H9 (cell line): ENCODE measurements around the gene EEF1E1. TPM values are rescaled to one million over a fixed set of nuclear protein-coding genes. Genes with fewer than 3 reads are reported as not detected.

Source experiments
- DNase-seq: peaks from one replicate; pipeline ENCODE4 v3.0.0-alpha.2; 2017
- H2AFZ ChIP-seq: one replicate; pipeline ENCODE4 v1.6.1; 2013; ENCODE audit warnings: mild to moderate bottlenecking, low read length, control low read depth, moderate library complexity
- H2AK5ac ChIP-seq: 2 replicates; pipeline ENCODE4 v1.6.1; 2013; ENCODE audit warnings: low read length, control low read depth, mixed read lengths; ENCODE audit not compliant: insufficient read length
- H2BK120ac ChIP-seq: one replicate; pipeline ENCODE4 v1.6.1; 2013; ENCODE audit warnings: low read depth, mild to moderate bottlenecking, low read length, control low read depth, inconsistent platforms; ENCODE audit not compliant: poor library complexity, severe bottlenecking
- H2BK12ac ChIP-seq: 2 replicates; pipeline ENCODE4 v1.6.1; 2013; ENCODE audit warnings: low read length, control low read depth, mixed read lengths, low read depth; ENCODE audit not compliant: insufficient read length
- H2BK15ac ChIP-seq: 2 replicates; pipeline ENCODE4 v1.6.1; 2013; ENCODE audit warnings: low read depth, low read length, control low read depth
- H2BK20ac ChIP-seq: one replicate; pipeline ENCODE4 v1.6.1; 2013; ENCODE audit warnings: low read depth, mild to moderate bottlenecking, low read length, control low read depth, inconsistent platforms; ENCODE audit not compliant: poor library complexity, severe bottlenecking
- H2BK5ac ChIP-seq: 2 replicates; pipeline ENCODE4 v1.6.1; 2013; ENCODE audit warnings: low read length, control low read depth, mixed read lengths; ENCODE audit not compliant: insufficient read length
- H3K14ac ChIP-seq: 2 replicates; pipeline ENCODE4 v1.6.1; 2013; ENCODE audit warnings: low read length, control low read depth; ENCODE audit not compliant: insufficient read depth
- H3K18ac ChIP-seq: 2 replicates; pipeline ENCODE4 v1.6.1; 2013; ENCODE audit warnings: low read depth, mild to moderate bottlenecking, mixed read lengths, low read length, control low read depth; ENCODE audit not compliant: insufficient read length
- H3K23ac ChIP-seq: 2 replicates; pipeline ENCODE4 v1.6.1; 2013; ENCODE audit warnings: low read length, control low read depth, mixed read lengths, low read depth; ENCODE audit not compliant: insufficient read length
- H3K23me2 ChIP-seq: 2 replicates; pipeline ENCODE4 v1.6.1; 2013; ENCODE audit warnings: low read depth, mild to moderate bottlenecking, mixed read lengths, low read length, control low read depth; ENCODE audit not compliant: insufficient read length, poor library complexity, severe bottlenecking
- H3K27ac ChIP-seq: 2 replicates; pipeline ENCODE4 v1.5.1; 2013; ENCODE audit warnings: low read length, control low read depth, mixed read lengths, low read depth; ENCODE audit not compliant: insufficient read length
- H3K27me3 ChIP-seq: 2 replicates; pipeline ENCODE4 v1.6.1; 2013; ENCODE audit warnings: low read length, control low read depth, inconsistent platforms; ENCODE audit not compliant: insufficient read depth
- H3K4ac ChIP-seq: 2 replicates; pipeline ENCODE4 v1.6.1; 2013; ENCODE audit warnings: low read depth, mild to moderate bottlenecking, control low read depth, inconsistent platforms, low read length, moderate library complexity
- H3K4me1 ChIP-seq: 2 replicates; pipeline ENCODE4 v1.6.1; 2013; ENCODE audit warnings: low read length, control low read depth, inconsistent platforms; ENCODE audit not compliant: insufficient read depth
- H3K4me2 ChIP-seq: 2 replicates; pipeline ENCODE4 v1.6.1; 2013; ENCODE audit warnings: low read length, control low read depth, mixed read lengths; ENCODE audit not compliant: insufficient read length, insufficient read depth
- H3K56ac ChIP-seq: 2 replicates; pipeline ENCODE4 v1.6.1; 2013; ENCODE audit warnings: low read depth, mild to moderate bottlenecking, mixed read lengths, low read length, control low read depth; ENCODE audit not compliant: insufficient read length
- H3K79me1 ChIP-seq: 2 replicates; pipeline ENCODE4 v1.6.1; 2013; ENCODE audit warnings: low read depth, mild to moderate bottlenecking, moderate library complexity, low read length, control low read depth, inconsistent platforms; ENCODE audit not compliant: insufficient read depth, poor library complexity, severe bottlenecking
- H3K79me2 ChIP-seq: 2 replicates; pipeline ENCODE4 v1.6.1; 2013; ENCODE audit warnings: low read length, control low read depth, inconsistent platforms; ENCODE audit not compliant: insufficient read depth
- H3K9ac ChIP-seq: 2 replicates; pipeline ENCODE4 v1.6.1; 2013; ENCODE audit warnings: low read length, control low read depth, mixed read lengths; ENCODE audit not compliant: insufficient read length; ENCODE audit errors: extremely low read depth
- H3K9me3 ChIP-seq: one replicate; pipeline ENCODE4 v1.6.1; 2013; ENCODE audit warnings: low read depth, low read length, inconsistent platforms; ENCODE audit not compliant: control insufficient read depth
- H3T11ph ChIP-seq: one replicate; pipeline ENCODE4 v1.6.1; 2013; ENCODE audit warnings: mild to moderate bottlenecking, low read length, control low read depth, inconsistent platforms
- H4K20me1 ChIP-seq: one replicate; pipeline ENCODE4 v1.6.1; 2013; ENCODE audit not compliant: control insufficient read depth, insufficient read length, insufficient read depth
- H4K5ac ChIP-seq: 2 replicates; pipeline ENCODE4 v1.6.1; 2013; ENCODE audit warnings: low read depth, mild to moderate bottlenecking, mixed read lengths, low read length, control low read depth; ENCODE audit not compliant: insufficient read length
- H4K8ac ChIP-seq: replicated peaks from 2 replicates; pipeline ENCODE4 v1.6.1; 2013; ENCODE audit warnings: low read length, control low read depth, mixed read lengths, low read depth; ENCODE audit not compliant: insufficient read length
- H4K91ac ChIP-seq: 2 replicates; pipeline ENCODE4 v1.6.1; 2013; ENCODE audit warnings: low read depth, mild to moderate bottlenecking, moderate library complexity, mixed read lengths, low read length, control low read depth; ENCODE audit not compliant: insufficient read length
- H3K27ac Mint-ChIP-seq, 3 experiments: 2 replicates in 2 of 3; 3 replicates in 1 of 3; pipeline ENCODE4 v1.8.0; 2020 to 2021; ENCODE audit warnings: mixed read lengths in 3 of 3, mild to moderate bottlenecking in 1 of 3, moderate library complexity in 1 of 3
- H3K27me3 Mint-ChIP-seq: 2 replicates; pipeline ENCODE4 v1.8.0; 2021; ENCODE audit warnings: low read depth, mild to moderate bottlenecking, moderate library complexity, mixed read lengths
- H3K36me3 Mint-ChIP-seq, 3 experiments: 2 replicates in 2 of 3; 3 replicates in 1 of 3; pipeline ENCODE4 v1.8.0; 2020 to 2021; ENCODE audit warnings: low read depth in 3 of 3, mixed read lengths in 3 of 3; ENCODE audit not compliant: insufficient read depth in 1 of 3
- H3K4me1 Mint-ChIP-seq, 2 experiments: 2 replicates each; pipeline ENCODE4 v1.8.0; 2020; ENCODE audit warnings: mixed read lengths in 2 of 2
- H3K4me3 Mint-ChIP-seq, 2 experiments: 2 replicates in 1 of 2; 3 replicates in 1 of 2; pipeline ENCODE4 v1.8.0; 2020 to 2021; ENCODE audit warnings: mild to moderate bottlenecking in 2 of 2, mixed read lengths in 2 of 2, moderate library complexity in 1 of 2
- H3K9me3 Mint-ChIP-seq, 2 experiments: 2 replicates in 1 of 2; 3 replicates in 1 of 2; pipeline ENCODE4 v1.8.0; 2020; ENCODE audit warnings: mild to moderate bottlenecking in 2 of 2, mixed read lengths in 2 of 2, moderate library complexity in 1 of 2
- CTCF ChIP-seq: fragments of 200-600 bp; sonication (generic); conservative IDR thresholded peaks from 3 replicates; pipeline ENCODE4 v1.8.0; 2021; ENCODE audit warnings: antibody characterized with exemption, mild to moderate bottlenecking
- WGBS: extraction: QIAGEN DNeasy Blood & Tissue Kit; methylation state at CpG from one replicate; pipeline ENCODE4 v1.1.7; 2013; ENCODE audit warnings: missing lambda C conversion rate, low lambda C conversion rate, mixed read lengths; ENCODE audit not compliant: insufficient read length; ENCODE audit errors: extremely low coverage; 5-methylcytosine and 5-hydroxymethylcytosine counted together
- long read RNA-seq: library from polyadenylated mRNA; unstranded; transcript quantifications from one replicate; pipeline ENCODE4 v2.0.0, GENCODE V29; 2020
- total RNA-seq: library from RNA; stranded (reverse); gene quantifications from 2 replicates; pipeline ENCODE4 v1.2.1, GENCODE V29; 2021

The EEF1E1 gene
- total RNA-seq = 71.8 and 76.0 TPM in 2 replicates
- long read RNA-seq, transcript EEF1E1-201 (4 exons, 1,077 nt) = major isoform, 123 of 137 reads
- long read RNA-seq, partial matches to known transcripts = 2 of 137 reads
- long read RNA-seq, other reads (novel, unspliced or antisense) = 7 of 137 reads

- DNase-seq = peak; percentile 98
- Histone ChIP-seq H2AFZ (no peak within 1 kb of the TSS), H2BK5ac (no peak within 1 kb of the TSS), H2BK15ac (no peak within 1 kb of the TSS), H3K23ac (no peak within 1 kb of the TSS), H3K9ac (peak within 1 kb of the TSS; percentile 82), H3K4me1 (no peaks in the 10 kb centered on the region; the same call in 1 of the 2 replicates), H3K27ac (no peak within 1 kb of the TSS), H3K27me3 (no peaks in the 10 kb centered on the region), H4K8ac (no peak within 1 kb of the TSS), H4K91ac (no peak within 1 kb of the TSS), H3K18ac (peak within 1 kb of the TSS; percentile 73), H2BK120ac (no peak within 1 kb of the TSS), H3K79me2 (peaks cover 32% of the 10 kb centered on the region), H2BK20ac (no peak within 1 kb of the TSS), H2BK12ac (no peak within 1 kb of the TSS), H3K23me2 (no peaks in the 10 kb centered on the region), H3K56ac (no peak within 1 kb of the TSS), H3K79me1 (peaks cover 6% of the 10 kb centered on the region), H3K9me3 (no peaks in the 10 kb centered on the region), H3K4me2 (peak within 1 kb of the TSS; percentile 92), H3T11ph (no peak within 1 kb of the TSS), H4K20me1 (no peaks in the 10 kb centered on the region), H3K14ac (peak within 1 kb of the TSS; percentile 65), H2AK5ac (no peak within 1 kb of the TSS), H3K4ac (no peak within 1 kb of the TSS), H4K5ac (peak within 1 kb of the TSS; percentile 19)
- WGBS = no CpG with 5 or more reads among the region's 43 CpGs
- Mint-ChIP-seq H3K27me3 (no peaks in the 10 kb centered on the region; the same call in 1 of the 2 replicates), H3K4me3 (peak within 1 kb of the TSS; percentile 96 to 98), H3K27ac (peak within 1 kb of the TSS; percentile 98 to 100 (median 99)), H3K36me3 (peaks cover 13 to 14% (median 13%) of the 10 kb centered on the region in 3 experiments), H3K4me1 (peaks cover 17 to 26% of the 10 kb centered on the region in 2 experiments), H3K9me3 (no peaks in the 10 kb centered on the region; a peak in 3 of 5 replicates)
- no peak for TF ChIP-seq CTCF
Observed at GRCh38 chr6:8102122-8102958, at the start of gene EEF1E1. Gene EEF1E1, minus strand, starts transcription at chr6:8102548. Its CDS starts 27 bp downstream, at chr6:8102521.
